Myocyte (in vitro differentiated cells): ENCODE measurements around the gene TNFRSF8. TPM values are rescaled to one million over a fixed set of nuclear protein-coding genes. Genes with fewer than 3 reads are reported as not detected.
A peak's percentile ranks its signal among the peaks of the same experiment; 100 is the strongest.
"Not testable (repeated sequence)": the region's sequence is repeated elsewhere in the genome, so short reads cannot be mapped to it uniquely, and the experiment has no call there.

ENCODE experiments used
- DNase-seq: peaks from one replicate; pipeline ENCODE4 v3.0.0-alpha.2; 2012; ENCODE audit warnings: low read depth
- total RNA-seq: library from RNA; depleted of rRNA; stranded (reverse); fragments of >200 nt; gene quantifications from 2 replicates; pipeline ENCODE4 v1.2.3, GENCODE V29; 2014

Gene TNFRSF8
- total RNA-seq, 1 donor from 2014 or later: 0.16 TPM

DNA sequence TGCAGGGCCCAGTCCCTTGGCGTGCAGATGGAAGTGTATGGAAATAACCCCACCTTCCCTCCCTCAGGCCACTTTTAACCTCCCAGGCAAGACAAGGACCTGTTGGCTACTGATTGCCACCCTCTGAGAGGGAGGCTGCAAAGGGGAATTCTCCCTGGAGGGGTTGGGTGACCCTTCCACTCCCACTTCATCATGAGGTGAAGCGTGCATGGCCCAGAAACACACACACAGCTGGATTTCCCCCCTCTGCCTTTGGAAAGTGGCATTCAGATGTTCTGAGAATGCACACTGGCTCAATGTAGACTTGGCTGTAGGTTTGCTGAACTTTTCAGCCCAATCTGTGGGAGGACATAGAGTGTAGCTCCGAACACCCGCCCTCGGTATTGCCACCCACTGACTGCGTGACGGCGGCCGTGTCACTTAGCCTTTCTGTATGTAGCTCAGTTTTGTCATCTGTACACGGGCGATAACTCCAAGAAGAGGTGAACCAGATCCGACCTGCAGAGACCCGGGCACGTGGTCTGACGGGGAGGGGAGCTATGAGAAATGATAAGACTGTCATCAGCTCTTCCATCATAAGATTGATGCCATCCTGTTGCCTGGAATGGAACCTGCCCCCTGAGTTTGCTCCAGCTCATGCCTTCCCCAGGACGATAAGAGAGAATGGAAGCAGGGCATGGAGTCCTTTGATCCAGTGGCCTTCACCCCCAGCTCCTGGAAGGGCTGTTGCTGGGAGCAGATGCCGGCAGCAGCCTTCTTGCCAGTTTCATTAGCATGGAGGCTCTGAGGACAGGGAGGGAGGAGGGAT lies 24.5 kb upstream of the TNFRSF8 start:
- no peak for DNase-seq

- no peak for DNase-seq
Measured at GRCh38 chr1:12039164-12039525, 24.0 kb upstream of the TNFRSF8 start.

- DNase-seq: not testable (repeated sequence)
Measured at GRCh38 chr1:12039824-12040456, 23.2 kb upstream of the TNFRSF8 start.

GRCh38 chr1:12040457-12041051 lies 22.5 kb upstream of the TNFRSF8 start:
- DNase-seq: peak; percentile 59

DNA sequence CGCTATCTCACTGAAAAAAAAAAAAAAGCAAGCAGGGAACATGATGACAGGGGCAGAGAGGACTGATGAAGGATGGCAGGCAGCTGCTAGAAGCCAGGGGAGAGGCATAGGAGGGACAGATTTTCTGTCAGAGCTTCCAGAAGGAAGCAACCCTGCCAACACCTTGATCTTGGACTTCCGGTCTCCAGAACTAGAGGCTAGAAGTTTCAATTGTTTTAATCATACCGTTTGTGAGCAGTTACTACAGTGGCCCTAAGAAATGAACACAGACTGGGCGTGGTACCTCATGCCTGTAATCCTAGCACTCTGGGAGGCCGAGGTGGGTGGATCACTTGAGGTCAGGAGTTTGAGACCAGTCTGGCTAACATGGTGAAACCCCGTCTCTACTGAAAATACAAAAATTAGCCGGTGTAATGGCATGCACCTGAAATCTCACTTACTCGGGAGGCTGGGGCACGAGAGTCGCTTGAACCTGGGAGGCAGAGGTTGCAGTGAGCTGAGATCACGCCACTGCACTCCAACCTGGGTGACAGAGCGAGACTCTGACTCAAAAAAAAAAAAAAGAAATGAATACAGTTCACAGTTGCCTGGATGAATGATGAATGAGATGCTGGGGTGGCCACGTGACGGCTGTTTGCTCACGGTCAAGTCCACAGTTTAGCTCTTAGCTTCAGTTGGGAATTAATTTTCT lies 18.8 kb upstream of the TNFRSF8 start:
- peak; percentile 85 for DNase-seq

DNA sequence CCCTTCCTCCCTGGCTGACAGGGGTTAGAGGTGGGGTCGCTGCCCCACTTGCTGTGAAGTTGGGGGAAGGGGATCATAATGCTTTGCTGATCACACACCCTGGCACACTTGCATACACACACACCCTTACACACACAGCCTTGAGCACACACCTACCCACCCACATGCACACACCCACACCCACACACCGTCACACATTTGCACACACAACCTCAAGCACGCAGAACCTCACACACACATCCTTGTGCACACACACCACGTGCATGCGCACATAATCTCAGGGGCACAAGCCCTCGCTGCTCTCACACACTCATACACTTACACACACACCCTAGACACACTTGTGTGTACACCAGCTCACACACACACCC lies 16.4 kb upstream of the TNFRSF8 start:
- no peak for DNase-seq

GRCh38 chr1:12047120-12047876 lies 15.8 kb upstream of the TNFRSF8 start:
- peak; percentile 84 for DNase-seq

DNA sequence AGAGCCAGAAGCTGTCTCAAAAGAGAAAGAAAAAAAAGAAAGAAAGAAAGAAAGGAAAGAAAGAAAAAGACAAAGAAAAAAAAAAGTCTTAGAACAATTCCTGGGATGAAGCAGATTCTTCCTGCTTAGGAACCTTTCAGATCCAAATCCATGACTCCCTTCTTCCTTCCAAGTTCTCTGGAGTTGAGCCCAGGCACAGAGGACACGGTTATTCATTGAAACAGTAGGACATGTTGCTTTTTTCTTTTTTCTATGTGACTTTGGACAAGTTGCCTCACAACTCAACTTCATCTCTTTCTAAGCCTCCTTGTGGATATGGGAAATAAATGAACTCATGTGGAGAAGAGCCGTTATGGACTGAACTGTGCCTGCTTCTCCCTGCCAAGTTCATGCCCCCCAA lies 14.7 kb upstream of the TNFRSF8 start:
- DNase-seq: no peak

DNA sequence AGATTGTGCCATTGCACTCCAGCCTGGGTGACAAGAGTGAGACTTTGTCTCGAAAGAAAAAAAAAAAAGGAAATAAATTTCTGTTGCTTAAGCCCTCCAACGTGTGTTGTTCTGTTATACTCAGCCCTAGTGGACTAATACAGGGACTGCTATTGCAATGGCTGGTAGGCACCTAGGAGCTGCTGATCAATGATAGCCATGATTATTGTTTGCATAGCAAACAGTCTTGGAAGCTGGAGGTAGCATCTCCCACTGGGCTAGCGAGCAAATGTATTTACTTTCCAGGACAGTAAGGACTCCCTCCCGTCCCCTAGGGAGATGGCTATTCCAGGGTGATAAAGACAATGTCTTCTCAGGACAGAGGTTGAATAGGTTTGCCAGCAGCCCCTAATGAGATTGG lies 13.5 kb upstream of the TNFRSF8 start:
- DNase-seq: no peak

DNA sequence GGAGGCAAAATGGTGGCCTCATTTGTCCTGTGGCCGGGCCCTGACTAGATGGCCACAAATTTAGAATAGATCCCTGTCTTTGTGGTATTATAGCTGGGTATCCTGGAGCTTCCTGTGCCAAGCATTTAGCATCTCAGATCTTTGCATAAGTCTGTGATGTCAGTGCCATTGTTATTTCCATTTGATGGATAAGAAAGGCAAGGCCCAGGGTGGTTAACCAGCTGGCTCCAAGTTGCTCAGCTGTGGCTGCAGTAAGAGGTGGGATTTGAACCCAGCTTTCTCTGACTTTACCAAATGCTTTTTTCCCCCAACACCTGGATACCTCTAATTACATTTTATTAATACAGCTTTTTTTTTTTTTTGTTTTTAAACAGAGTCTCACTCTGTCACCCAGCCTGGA lies 11.7 kb upstream of the TNFRSF8 start:
- no peak for DNase-seq

DNA sequence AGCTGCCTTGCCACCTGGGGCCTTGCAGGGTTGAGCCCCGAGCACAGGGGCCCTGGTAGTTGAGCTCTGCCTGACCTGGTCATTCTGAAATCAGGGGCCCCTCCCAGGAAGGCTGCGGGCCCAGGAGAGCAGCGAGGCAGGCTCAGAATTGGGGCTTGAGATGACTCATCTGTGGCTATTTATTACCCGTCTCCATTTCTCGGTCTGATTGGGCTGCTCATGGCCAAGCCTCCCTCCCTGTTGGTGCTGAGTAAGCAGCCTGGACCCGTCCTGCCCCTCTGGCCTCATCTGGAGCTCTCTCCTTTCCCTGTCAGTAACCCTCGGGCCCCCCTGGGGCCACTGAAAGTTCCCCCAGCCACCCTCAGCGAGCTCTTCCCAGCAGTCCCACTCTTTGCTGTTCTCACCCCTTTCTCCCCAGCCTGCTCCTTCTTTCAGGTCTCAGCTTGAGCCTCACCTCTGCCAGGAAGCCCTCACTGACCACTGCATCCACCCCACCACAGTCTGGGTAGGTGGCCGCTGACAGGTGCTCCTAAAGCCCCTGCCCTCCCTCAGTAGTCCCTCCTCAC lies 11.0 kb upstream of the TNFRSF8 start:
- peak; percentile 87 for DNase-seq

DNA sequence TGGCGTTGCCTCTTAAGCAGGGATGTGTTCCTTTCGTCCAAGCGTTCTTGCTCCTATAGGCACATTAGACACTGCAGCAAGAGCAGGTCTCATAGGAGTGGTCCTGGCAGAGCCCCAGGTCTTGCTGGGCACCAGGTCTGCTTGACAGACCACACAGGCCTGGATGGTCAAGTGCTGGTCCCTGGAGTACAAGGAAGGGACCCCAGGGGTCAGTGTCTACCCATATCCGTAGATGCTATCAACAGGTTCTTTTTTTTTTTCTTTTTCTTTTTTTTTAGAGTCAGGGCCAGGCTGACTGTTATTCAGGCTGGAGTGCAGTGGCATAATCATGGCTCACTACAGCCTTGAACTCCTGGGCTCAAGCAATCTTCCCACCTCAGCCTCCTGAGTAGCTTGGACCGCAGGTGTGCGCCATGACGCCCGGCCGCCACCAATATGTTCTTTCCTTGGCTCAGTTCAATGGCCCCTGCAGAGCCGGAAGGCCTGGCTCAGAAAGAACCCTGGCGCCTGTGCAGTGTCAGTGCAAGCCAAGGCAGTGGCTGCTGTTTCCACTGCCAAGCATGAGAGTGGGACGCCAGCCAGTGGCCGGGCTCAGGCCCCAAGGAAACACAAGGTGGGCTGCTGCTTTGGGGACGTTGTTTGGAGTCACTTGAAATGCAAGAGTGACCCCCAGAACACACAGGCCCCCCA lies 10.0 kb upstream of the TNFRSF8 start:
- no peak for DNase-seq

DNA sequence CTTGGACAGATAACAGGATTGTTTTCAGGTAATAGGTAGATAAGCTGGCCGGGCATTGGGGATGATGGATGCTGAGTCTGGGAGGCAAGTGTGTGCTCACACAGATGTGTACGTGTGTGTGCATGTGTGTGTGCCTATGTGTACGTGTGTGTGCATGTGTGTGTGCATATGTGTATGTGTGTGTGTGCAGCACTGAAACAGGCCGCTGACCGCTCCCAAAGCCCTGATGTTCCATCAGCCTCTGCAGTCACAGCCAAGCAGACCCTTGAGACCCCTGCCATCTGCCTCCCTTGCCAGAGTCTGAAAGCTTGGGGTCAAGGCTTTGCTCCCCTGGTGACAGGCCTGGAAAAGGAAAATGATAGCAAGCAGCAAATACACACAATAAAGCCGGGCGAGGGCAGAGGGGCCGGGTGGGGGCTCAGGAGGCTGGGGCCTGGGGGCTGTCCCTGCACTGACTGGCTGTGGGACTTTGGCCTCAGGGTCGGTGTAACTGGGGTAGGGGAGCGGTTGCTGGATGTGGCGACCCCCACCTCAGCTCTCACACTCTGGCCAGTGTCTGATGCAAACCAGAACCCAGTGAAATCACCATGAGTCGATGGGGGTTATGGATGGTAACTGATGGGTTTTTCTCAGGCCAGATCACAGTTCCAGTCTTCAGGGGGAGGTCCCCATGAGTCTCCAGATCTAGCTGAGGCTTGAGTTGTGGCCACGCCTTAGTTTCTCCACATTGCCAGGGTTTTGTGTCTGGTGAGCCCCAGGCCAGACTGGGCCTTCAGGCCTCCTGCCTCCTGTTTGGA lies 9.2 kb upstream of the TNFRSF8 start:
- no peak for DNase-seq

DNA sequence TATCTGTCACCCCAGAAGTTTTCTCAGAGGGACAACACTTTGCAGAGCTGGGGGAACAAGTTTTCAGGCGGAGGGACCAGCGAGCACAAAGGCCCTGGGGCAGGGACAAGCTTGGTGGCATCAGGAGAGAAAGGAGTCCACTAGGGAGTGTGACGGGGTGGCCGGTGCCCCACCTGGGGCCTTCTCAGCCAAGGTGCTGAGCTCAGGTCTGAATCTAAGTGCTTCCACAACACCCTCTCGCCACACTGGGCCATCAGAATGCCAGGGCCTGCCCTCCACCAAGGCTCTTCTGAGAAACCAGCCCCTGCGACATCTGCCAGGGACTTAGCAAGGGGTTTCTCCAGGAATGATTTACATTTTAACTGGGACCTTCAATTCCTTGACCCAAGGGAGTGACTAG lies 7.8 kb upstream of the TNFRSF8 start:
- no peak for DNase-seq

- no peak for DNase-seq
Measured at GRCh38 chr1:12056331-12056841, 6.7 kb upstream of the TNFRSF8 start.

DNA sequence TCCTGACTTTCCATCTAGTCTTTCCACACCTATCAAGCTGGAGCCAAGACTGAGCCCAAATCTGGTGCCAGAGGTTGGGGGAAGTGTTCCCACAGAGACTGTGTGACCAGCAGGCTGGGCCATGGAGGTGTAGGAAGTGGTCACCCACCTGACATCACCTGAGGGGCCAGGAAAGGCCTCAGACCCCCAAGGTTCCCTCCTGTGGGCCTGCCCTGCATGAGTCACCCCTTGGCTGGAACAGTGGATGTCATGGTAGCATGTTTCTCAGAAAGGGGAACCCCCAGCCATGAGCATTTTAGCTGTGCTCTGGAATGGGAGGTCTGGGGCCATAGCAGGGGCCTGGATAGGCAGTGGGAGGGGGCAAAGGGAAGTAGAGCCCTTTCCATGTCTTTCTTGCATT lies 5.7 kb upstream of the TNFRSF8 start:
- no peak for DNase-seq

DNA sequence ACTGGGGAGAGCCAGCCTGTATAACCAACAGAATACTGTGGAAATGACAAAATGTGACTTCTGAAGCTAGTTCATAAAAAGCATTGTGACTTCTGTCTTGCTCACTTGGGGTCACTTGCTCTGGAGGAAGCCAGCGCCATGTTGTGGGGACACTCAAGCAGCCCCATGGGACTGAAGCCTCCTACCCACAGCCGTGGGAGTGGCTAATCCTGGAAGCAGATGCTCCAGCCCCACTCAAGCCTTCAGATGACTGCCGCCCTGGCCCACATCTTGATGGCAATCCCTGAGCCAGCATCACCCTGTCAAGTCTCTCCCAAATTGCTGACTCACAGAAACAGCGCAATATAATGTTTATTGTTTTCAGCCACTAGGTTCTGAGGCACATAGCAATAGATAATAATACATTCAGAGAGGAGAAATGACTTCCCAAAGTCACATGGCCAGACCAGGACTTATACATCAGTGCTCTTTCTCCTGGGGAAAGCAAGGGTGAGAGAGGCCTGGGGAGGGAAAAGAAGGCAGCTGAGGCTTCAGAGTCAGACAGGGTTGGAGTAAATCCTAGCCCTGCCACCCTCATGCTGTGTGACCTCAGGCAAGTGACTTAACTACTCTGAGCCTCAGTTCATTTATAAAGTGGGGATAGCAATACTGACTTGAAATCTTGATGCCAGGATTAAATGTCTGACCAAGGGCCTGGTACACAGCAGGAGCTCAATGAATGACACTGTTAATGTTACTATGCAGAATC lies 5.0 kb upstream of the TNFRSF8 start:
- DNase-seq: no peak

DNA sequence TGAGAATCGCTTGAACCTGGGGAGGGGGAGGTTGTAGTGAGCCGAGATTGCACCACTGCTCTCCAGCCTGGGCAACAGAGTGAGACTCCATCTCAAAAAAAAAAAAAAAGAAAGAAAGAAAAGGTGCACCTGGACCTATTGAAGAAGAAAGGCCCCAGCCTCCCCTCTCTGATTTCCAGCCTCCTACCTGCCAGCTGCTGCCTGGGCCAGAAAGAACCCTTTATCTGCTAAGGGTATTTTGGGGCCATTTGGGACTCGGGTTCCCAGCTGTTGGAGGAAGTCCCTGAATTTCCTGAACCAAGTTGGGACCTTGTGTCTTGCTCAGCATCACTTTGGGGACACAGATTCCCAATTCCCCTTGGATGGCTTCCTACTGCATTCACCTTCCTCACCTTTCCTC lies 3.9 kb upstream of the TNFRSF8 start:
- DNase-seq: no peak
